GM12873 (cell line): ENCODE results near the gene GLIS1.
A peak's percentile ranks its signal among the peaks of the same experiment; 100 is the strongest.

Experiments used
- CTCF ChIP-seq: IDR thresholded peaks from 2 replicates; pipeline ENCODE4 v1.5.1; 2012; ENCODE audit warnings: low read depth, mild to moderate bottlenecking, moderate library complexity, low read length, control low read depth; ENCODE audit not compliant: insufficient read depth; ENCODE audit errors: missing control alignments

The GLIS1 gene

GRCh38 chr1:53600001-53600400, 139.0 kb downstream of the GLIS1 start:
- no peak for TF ChIP-seq CTCF

DNA sequence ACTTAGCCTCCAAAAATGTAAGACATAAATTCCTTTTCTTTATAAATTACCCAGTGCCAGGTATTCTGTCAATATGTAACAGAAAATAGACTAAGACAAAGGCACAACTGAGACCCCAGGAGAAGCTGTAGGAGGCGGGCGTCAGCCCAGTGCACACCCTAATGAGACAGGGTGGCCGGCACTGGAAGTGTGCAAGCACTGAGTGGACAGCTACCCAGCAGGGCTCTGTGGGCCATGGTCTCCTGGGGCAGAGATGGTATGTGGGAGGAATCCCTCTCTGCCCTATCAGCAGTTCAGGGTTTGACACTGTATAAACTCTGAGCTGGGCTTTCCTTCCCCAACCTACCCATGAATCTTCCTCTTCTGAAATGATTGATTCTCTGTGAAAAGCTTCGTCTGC, 139.5 kb downstream of the GLIS1 start:
- TF ChIP-seq CTCF = no peak

DNA sequence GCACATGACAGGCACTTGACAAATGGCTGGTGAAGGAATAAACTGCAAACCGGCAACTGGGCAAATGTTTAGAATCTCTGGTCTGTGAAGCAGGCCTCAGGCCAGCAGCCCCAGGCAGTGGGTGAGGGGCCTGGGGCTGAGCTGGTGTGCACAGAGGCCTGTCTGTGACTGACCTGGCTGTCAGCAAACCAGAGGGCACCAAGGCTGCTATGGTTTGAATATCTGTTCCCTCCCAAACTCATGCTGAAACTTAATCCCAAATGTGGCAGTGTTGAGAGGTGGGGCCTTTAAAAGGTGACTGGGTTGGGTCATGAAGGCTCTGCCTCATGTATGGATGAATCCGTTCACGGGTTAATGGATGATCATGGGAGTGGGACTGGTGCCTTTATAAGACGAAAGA, 140.0 kb downstream of the GLIS1 start:
- TF ChIP-seq CTCF = no peak

DNA sequence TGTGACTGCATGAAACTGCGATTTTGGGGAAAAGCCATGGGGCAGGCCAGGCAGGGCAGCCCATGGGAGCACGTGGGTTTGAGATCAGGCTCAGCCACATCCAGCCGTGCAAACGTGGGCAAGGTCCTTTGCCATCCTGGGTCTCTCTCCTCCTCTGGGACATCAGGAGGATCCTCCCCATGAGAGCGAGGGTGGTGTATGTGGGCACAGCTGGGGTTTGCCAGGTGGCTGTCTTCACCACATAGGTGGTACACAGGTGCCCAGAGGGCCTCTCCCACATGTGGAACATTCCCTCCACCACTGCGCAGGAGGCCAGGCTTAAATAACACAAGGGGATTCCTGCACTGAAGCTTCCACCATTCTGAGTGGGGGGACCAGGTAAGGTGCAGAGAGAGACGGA, 143.1 kb downstream of the GLIS1 start:
- no peak for TF ChIP-seq CTCF

DNA sequence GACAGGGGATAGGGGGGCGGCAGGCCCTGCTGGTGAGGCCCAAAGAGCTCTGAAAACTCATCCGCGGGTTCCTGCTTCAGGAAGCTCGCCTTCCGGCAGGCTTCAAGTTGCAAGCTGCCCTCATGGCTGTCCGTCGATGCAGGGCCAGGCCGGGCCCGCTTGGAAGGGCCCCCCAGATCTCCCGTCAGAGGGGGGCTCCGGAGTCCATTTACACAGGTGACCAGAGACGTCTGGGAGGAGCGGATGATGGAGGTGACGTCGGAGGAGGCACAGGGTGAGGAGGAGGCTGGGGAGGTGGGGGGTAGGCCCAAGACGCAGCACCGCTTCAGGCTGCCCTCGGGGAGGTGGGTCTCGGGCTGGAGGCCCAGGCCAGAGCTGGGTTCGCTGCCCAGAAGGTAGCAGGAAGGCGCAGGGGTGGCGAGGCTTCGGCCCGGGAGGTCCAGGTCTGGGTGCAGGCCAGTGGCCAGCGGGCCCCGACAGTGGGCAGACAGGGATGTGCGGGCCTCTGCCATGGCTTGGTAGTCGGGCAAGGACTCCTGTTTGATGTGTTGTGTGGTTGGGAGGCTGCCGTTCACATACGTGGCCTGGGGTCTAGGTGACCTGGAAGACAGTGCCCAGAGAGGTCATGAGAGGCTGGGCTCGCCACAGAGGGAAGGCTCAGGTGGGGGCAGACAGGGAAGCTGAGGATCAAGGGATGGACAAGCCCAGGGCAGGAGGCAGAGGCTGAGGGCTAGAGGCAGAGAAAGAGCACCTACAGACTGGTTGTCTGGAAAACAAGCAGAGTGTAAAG, 144.4 kb downstream of the GLIS1 start:
- no peak for TF ChIP-seq CTCF

DNA sequence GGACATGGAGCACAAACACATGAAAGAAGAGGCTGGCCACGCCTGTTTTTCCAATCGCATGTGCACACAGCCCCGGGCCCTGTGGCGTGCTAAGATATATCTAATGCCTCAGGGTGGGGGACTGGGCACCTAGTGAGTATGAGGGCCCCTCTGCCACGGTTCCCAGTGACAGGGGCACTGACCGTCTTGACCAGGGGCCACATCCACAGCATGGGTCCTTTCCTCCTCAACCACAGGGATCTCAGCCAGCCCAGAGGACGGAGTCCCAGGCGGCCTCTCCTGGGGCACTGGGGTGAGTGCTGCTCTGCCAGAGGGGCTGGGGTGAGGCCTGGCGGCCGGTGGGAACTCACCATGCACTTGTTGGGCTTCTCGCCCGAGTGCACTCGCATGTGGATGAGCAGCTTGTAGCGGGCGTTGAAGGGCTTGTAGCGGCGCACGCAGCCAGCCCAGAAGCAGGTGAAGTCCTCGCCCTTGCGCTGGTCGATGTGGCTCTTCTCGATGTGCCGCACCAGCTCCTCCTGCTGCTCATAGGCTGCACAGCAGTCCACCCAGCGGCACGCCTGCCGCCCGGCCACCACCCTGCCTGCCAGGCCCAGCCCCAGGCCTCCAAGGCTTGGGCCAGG, 145.1 kb downstream of the GLIS1 start:
- TF ChIP-seq CTCF = peak; percentile 12

GRCh38 chr1:53592985-53593757, 145.8 kb downstream of the GLIS1 start:
- no peak for TF ChIP-seq CTCF
